Vagina (tissue), 2 donors: ENCODE measurements around the gene ITIH1. TPM values are rescaled to one million over a fixed set of nuclear protein-coding genes. Genes with fewer than 3 reads are reported as not detected.

Experiments
- DNase-seq, 2 donors: peaks; one replicate each; pipeline ENCODE4 v3.0.0-alpha.2; 2017; ENCODE audit errors: extremely low spot score in 2 of 2
- H3K27ac ChIP-seq: fragments of 200-600 bp; sonication (generic); one replicate; pipeline ENCODE4 v1.5.1; 2019
- H3K27me3 ChIP-seq: fragments of 200-600 bp; sonication (generic); one replicate; pipeline ENCODE4 v1.5.1; 2019
- H3K36me3 ChIP-seq, 2 donors: fragments of 200-600 bp; sonication (generic); one replicate each; pipeline ENCODE4 v1.5.1; 2017 to 2019
- H3K4me1 ChIP-seq: fragments of 200-600 bp; sonication (generic); one replicate; pipeline ENCODE4 v1.5.1; 2019
- H3K4me3 ChIP-seq, 2 donors: fragments of 200-600 bp; sonication (generic); 1 replicate in 1 of 2; 2 replicates in 1 of 2; pipeline ENCODE4 v1.5.1; 2016 to 2019
- H3K9me3 ChIP-seq: fragments of 200-600 bp; sonication (generic); one replicate; pipeline ENCODE4 v1.5.1; 2019
- POLR2A ChIP-seq, 2 donors: fragments of 450-650 bp; IDR thresholded peaks; one replicate each; pipeline ENCODE4 v1.6.1; 2017; ENCODE audit warnings: antibody characterized with exemption in 2 of 2, mild to moderate bottlenecking in 2 of 2, moderate library complexity in 2 of 2
- POLR2AphosphoS5 ChIP-seq, 2 donors: sonication (generic); formaldehyde crosslinking; IDR thresholded peaks; one replicate each; pipeline ENCODE4 v1.9.0; 2017; ENCODE audit warnings: antibody characterized with exemption in 2 of 2, mild to moderate bottlenecking in 2 of 2, low read depth in 1 of 2; ENCODE audit not compliant: insufficient read depth in 1 of 2
- intact Hi-C: fragments of 100-400 bp; cut with DNase I; formaldehyde crosslinking; loops from one replicate; pipeline ENCODE4 v1.15.1; 2023
- total RNA-seq: library from RNA; depleted of rRNA; stranded (reverse); fragments of >200 nt; gene quantifications from one replicate; pipeline ENCODE4 v1.2.3, GENCODE V29; 2016
- TF ChIP-seq, protein P1 (sequence below), 3 experiments: fragments of 450-650 bp in 2 of 3; fragments of 200-600 bp in 1 of 3; sonication (generic) in 1 of 3; IDR thresholded peaks; one replicate each; pipeline ENCODE4 v1.5.1; 2017 to 2019; ENCODE audit warnings: antibody characterized with exemption in 3 of 3, mild to moderate bottlenecking in 2 of 3, moderate library complexity in 2 of 3

Gene ITIH1
- total RNA-seq, 1 donor from 2014 or later = 0.98 TPM

GRCh38 chr3:52796411-52796810 lies 19.0 kb downstream of the ITIH1 start:
- Histone ChIP-seq H3K9me3 (no peaks in the 10 kb centered on the region), H3K27ac (no peak overlapping the region), H3K4me3 (no peak overlapping the region), H3K36me3 (no peaks in the 10 kb centered on the region), H3K4me1 (no peaks in the 10 kb centered on the region), H3K27me3 (no peaks in the 10 kb centered on the region)
- TF ChIP-seq, protein P1, sequence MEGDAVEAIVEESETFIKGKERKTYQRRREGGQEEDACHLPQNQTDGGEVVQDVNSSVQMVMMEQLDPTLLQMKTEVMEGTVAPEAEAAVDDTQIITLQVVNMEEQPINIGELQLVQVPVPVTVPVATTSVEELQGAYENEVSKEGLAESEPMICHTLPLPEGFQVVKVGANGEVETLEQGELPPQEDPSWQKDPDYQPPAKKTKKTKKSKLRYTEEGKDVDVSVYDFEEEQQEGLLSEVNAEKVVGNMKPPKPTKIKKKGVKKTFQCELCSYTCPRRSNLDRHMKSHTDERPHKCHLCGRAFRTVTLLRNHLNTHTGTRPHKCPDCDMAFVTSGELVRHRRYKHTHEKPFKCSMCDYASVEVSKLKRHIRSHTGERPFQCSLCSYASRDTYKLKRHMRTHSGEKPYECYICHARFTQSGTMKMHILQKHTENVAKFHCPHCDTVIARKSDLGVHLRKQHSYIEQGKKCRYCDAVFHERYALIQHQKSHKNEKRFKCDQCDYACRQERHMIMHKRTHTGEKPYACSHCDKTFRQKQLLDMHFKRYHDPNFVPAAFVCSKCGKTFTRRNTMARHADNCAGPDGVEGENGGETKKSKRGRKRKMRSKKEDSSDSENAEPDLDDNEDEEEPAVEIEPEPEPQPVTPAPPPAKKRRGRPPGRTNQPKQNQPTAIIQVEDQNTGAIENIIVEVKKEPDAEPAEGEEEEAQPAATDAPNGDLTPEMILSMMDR (IDR thresholded peaks at IDR 0.05) = no peak
- TF ChIP-seq POLR2AphosphoS5 (IDR thresholded peaks at IDR 0.05; ENCODE audit: insufficient read depth in 1 of 2, low read depth in 1 of 2) (no peak), POLR2A (IDR thresholded peaks at IDR 0.05) (no peak)
- intact Hi-C loops = no loop called here
- DNase-seq = no peak

- DNase-seq = no peak
- Histone ChIP-seq H3K4me3 (no peak overlapping the region), H3K27ac (no peak overlapping the region), H3K27me3 (no peaks in the 10 kb centered on the region), H3K9me3 (no peaks in the 10 kb centered on the region), H3K4me1 (no peaks in the 10 kb centered on the region), H3K36me3 (no peaks in the 10 kb centered on the region)
- TF ChIP-seq POLR2A (IDR thresholded peaks at IDR 0.05) (no peak), POLR2AphosphoS5 (IDR thresholded peaks at IDR 0.05; ENCODE audit: insufficient read depth in 1 of 2, low read depth in 1 of 2) (no peak)
- TF ChIP-seq, protein P1 (IDR thresholded peaks at IDR 0.05) = no peak
- intact Hi-C loops = no loop called here
Measured at GRCh38 chr3:52798376-52798977, 21.1 kb downstream of the ITIH1 start.

GRCh38 chr3:52798978-52799476 lies 21.6 kb downstream of the ITIH1 start:
- H3K27me3 ChIP-seq = no peaks in the 10 kb centered on the region
- no peak overlapping the region for H3K4me3 ChIP-seq
- DNase-seq = no peak
- no peaks in the 10 kb centered on the region for H3K9me3 ChIP-seq
- no peak overlapping the region for H3K27ac ChIP-seq
- no peaks in the 10 kb centered on the region for H3K36me3 ChIP-seq
- TF ChIP-seq, protein P1 (IDR thresholded peaks at IDR 0.05) = no peak
- TF ChIP-seq POLR2A (IDR thresholded peaks at IDR 0.05) (no peak), POLR2AphosphoS5 (IDR thresholded peaks at IDR 0.05; ENCODE audit: insufficient read depth in 1 of 2, low read depth in 1 of 2) (no peak)
- H3K4me1 ChIP-seq = no peaks in the 10 kb centered on the region
- intact Hi-C loops = no loop called here

- intact Hi-C loops = no loop called here
- TF ChIP-seq POLR2A (IDR thresholded peaks at IDR 0.05) (no peak), POLR2AphosphoS5 (IDR thresholded peaks at IDR 0.05; ENCODE audit: insufficient read depth in 1 of 2, low read depth in 1 of 2) (no peak)
- TF ChIP-seq, protein P1 (IDR thresholded peaks at IDR 0.05) = no peak
Measured at GRCh38 chr3:52800079-52800478, 22.7 kb downstream of the ITIH1 start.

DNA sequence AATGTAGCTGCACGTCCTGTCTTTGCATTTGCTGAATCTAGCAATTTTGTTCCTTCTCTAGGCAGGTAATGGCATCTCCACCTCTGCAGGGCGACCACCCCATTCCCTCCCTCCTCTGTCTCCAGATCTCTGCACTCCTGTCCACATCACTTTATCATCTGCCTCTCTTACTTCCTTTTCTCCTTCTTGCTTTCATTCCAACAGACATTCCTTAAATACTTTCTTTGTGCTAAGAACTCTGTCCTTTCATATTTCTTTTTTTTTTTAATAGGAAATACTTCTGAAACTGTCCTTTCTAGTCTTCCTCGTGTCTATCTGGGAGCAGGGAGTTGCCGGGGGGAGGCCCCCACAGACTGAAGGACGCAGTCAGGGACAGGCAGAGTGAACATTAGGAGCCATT lies 24.4 kb downstream of the ITIH1 start:
- H3K4me1 ChIP-seq = no peaks in the 10 kb centered on the region
- no peaks in the 10 kb centered on the region for H3K36me3 ChIP-seq
- no peaks in the 10 kb centered on the region for H3K27me3 ChIP-seq
- H3K9me3 ChIP-seq = no peaks in the 10 kb centered on the region
- intact Hi-C loops = no loop called here
- DNase-seq = no peak
- H3K27ac ChIP-seq = no peak overlapping the region
- H3K4me3 ChIP-seq = no peak overlapping the region
- TF ChIP-seq, protein P1 (IDR thresholded peaks at IDR 0.05) = no peak
- TF ChIP-seq POLR2AphosphoS5 (IDR thresholded peaks at IDR 0.05; ENCODE audit: insufficient read depth in 1 of 2, low read depth in 1 of 2) (no peak), POLR2A (IDR thresholded peaks at IDR 0.05) (no peak)

More at GRCh38 chr3:52800079-52800478, 22.7 kb downstream of the ITIH1 start:
- Histone ChIP-seq H3K4me1 (no peaks in the 10 kb centered on the region), H3K27me3 (no peaks in the 10 kb centered on the region), H3K9me3 (no peaks in the 10 kb centered on the region), H3K27ac (no peak overlapping the region), H3K4me3 (no peak overlapping the region), H3K36me3 (no peaks in the 10 kb centered on the region)
- no peak for DNase-seq
